Neural cell (in vitro differentiated cells): Measurements from ENCODE around the gene COL1A1. TPM values are rescaled to one million over a fixed set of nuclear protein-coding genes. Genes with fewer than 3 reads are reported as not detected.

ENCODE experiments used
- H2AFZ ChIP-seq: fragments of 200-600, 300-800 bp; sonication (generic), shearing (Covaris generic); 2 replicates; pipeline ENCODE4 v1.6.0; 2014; ENCODE audit warnings: low read depth, mild to moderate bottlenecking, antibody characterized with exemption, low read length, moderate library complexity
- H3F3A ChIP-seq: fragments of 200-600 bp; shearing (Covaris generic); 2 replicates; pipeline ENCODE4 v1.6.1; 2016; ENCODE audit warnings: mild to moderate bottlenecking, moderate library complexity, mixed read lengths, antibody characterized with exemption, low read length; ENCODE audit not compliant: insufficient read depth, poor library complexity, severe bottlenecking
- H3K27ac ChIP-seq: fragments of 200-600, 300-800 bp; sonication (generic), shearing (Covaris generic); 2 replicates; pipeline ENCODE4 v1.5.1; 2014; ENCODE audit warnings: mild to moderate bottlenecking, low read length, moderate library complexity
- H3K27me3 ChIP-seq: fragments of 300-800, 200-600 bp; sonication (generic), shearing (Covaris generic); 2 replicates; pipeline ENCODE4 v1.6.0; 2014; ENCODE audit warnings: mild to moderate bottlenecking, low read depth, low read length, moderate library complexity; ENCODE audit not compliant: insufficient read depth
- H3K36me3 ChIP-seq: fragments of 300-800, 200-600 bp; sonication (generic), shearing (Covaris generic); 2 replicates; pipeline ENCODE4 v1.5.1; 2014; ENCODE audit warnings: mild to moderate bottlenecking, antibody characterized with exemption, low read length, moderate library complexity; ENCODE audit not compliant: insufficient read depth
- H3K4me2 ChIP-seq: fragments of 300-800, 200-600 bp; sonication (generic), shearing (Covaris generic); 2 replicates; pipeline ENCODE4 v1.6.0; 2014; ENCODE audit warnings: mild to moderate bottlenecking, low read length
- H3K4me3 ChIP-seq: fragments of 300-800, 200-600 bp; sonication (generic), shearing (Covaris generic); 2 replicates; pipeline ENCODE4 v1.5.1; 2014; ENCODE audit warnings: mild to moderate bottlenecking, low read length, moderate library complexity
- H3K79me2 ChIP-seq: fragments of 200-600 bp; shearing (Covaris generic); replicated peaks from 2 replicates; pipeline ENCODE4 v1.6.0; 2014; ENCODE audit warnings: mild to moderate bottlenecking, low read length, moderate library complexity; ENCODE audit not compliant: insufficient read depth
- H3K9ac ChIP-seq: fragments of 300-800, 200-600 bp; sonication (generic), shearing (Covaris generic); 2 replicates; pipeline ENCODE4 v1.6.1; 2016; ENCODE audit warnings: mild to moderate bottlenecking, low read length, mixed read lengths
- H3K9me2 ChIP-seq: fragments of 200-600 bp; shearing (Covaris generic); 2 replicates; pipeline ENCODE4 v1.6.1; 2016; ENCODE audit warnings: mild to moderate bottlenecking, low read length, mixed read lengths; ENCODE audit not compliant: insufficient read depth
- H3K9me3 ChIP-seq: fragments of 200-600, 300-800 bp; sonication (generic), shearing (Covaris generic); 2 replicates; pipeline ENCODE4 v1.6.1; 2016; ENCODE audit warnings: mild to moderate bottlenecking, mixed run types, low read length, moderate library complexity, mixed read lengths
- H4K20me1 ChIP-seq: fragments of 200-600 bp; shearing (Covaris generic); 2 replicates; pipeline ENCODE4 v1.6.1; 2016; ENCODE audit warnings: mild to moderate bottlenecking, mixed run types; ENCODE audit not compliant: insufficient read depth
- CTCF ChIP-seq: fragments of 450-650 bp; IDR thresholded peaks from 2 replicates; pipeline ENCODE4 v1.5.1; 2014; ENCODE audit warnings: antibody characterized with exemption, mild to moderate bottlenecking, moderate library complexity; ENCODE audit not compliant: poor library complexity, severe bottlenecking
- EP300 ChIP-seq: fragments of 450-650 bp; conservative IDR thresholded peaks from 2 replicates; pipeline ENCODE4 v1.6.1; 2014; ENCODE audit warnings: antibody characterized with exemption, mild to moderate bottlenecking, moderate library complexity; ENCODE audit not compliant: poor library complexity, severe bottlenecking
- EZH2 ChIP-seq: fragments of 200-600, 300-800 bp; shearing (Covaris generic), sonication (generic); IDR thresholded peaks from 2 replicates; pipeline ENCODE4 v1.6.1; 2014; ENCODE audit warnings: antibody characterized with exemption, low read length, borderline replicate concordance, mild to moderate bottlenecking; ENCODE audit not compliant: insufficient read depth, poor library complexity, severe bottlenecking
- MXI1 ChIP-seq: fragments of 450-650 bp; conservative IDR thresholded peaks from 2 replicates; pipeline ENCODE4 v1.6.1; 2014; ENCODE audit warnings: antibody characterized with exemption, mild to moderate bottlenecking; ENCODE audit not compliant: poor library complexity, severe bottlenecking
- POLR2AphosphoS5 ChIP-seq: IDR thresholded peaks from 2 replicates; pipeline ENCODE4 v1.6.1; 2012
- RAD21 ChIP-seq: fragments of 450-650 bp; conservative IDR thresholded peaks from 2 replicates; pipeline ENCODE4 v1.6.1; 2014; ENCODE audit warnings: antibody characterized with exemption, mild to moderate bottlenecking, moderate library complexity
- REST ChIP-seq: IDR thresholded peaks from 2 replicates; pipeline ENCODE4 v1.6.1; 2012; ENCODE audit warnings: borderline replicate concordance
- SMC3 ChIP-seq: fragments of 450-650 bp; conservative IDR thresholded peaks from 2 replicates; pipeline ENCODE4 v1.6.1; 2014; ENCODE audit warnings: antibody characterized with exemption, mild to moderate bottlenecking, moderate library complexity; ENCODE audit not compliant: poor library complexity
- TAF1 ChIP-seq: IDR thresholded peaks from 2 replicates; pipeline ENCODE4 v1.6.1; 2012; ENCODE audit warnings: low read depth
- polyA plus RNA-seq: library from polyadenylated mRNA; depleted of rRNA; stranded (reverse); fragments of >200 nt; gene quantifications from 2 replicates; pipeline ENCODE4 v1.2.3, GENCODE V29; 2014

The COL1A1 gene
- polyA plus RNA-seq, 1 donor from 2014 or later, result 0.14 TPM

GRCh38 chr17:50146927-50147665 is 54.3 kb downstream of the COL1A1 start:
- Histone ChIP-seq H3F3A (no peaks in the 10 kb centered on the region), H3K4me2 (peak overlapping the region; percentile 90), H3K27ac (no peak overlapping the region), H3K36me3 (no peaks in the 10 kb centered on the region), H3K9ac (peak overlapping the region; percentile 94), H3K9me2 (no peaks in the 10 kb centered on the region), H3K4me3 (peak overlapping the region; percentile 91), H3K79me2 (peaks cover 43% of the 10 kb centered on the region), H3K27me3 (no peaks in the 10 kb centered on the region), H4K20me1 (peaks cover 40% of the 10 kb centered on the region), H3K9me3 (no peaks in the 10 kb centered on the region), H2AFZ (no peak overlapping the region)
- TF ChIP-seq EZH2 (no peak), TAF1 (no peak), POLR2AphosphoS5 (no peak), CTCF (no peak), RAD21 (no peak), MXI1 (no peak), REST (no peak), EP300 (no peak), SMC3 (no peak)

GRCh38 chr17:50146230-50146926 is 55.1 kb downstream of the COL1A1 start:
- Histone ChIP-seq H3K9me3 (no peaks in the 10 kb centered on the region), H3K9me2 (no peaks in the 10 kb centered on the region), H3K9ac (peak overlapping the region; percentile 20), H3K36me3 (no peaks in the 10 kb centered on the region), H3K27me3 (no peaks in the 10 kb centered on the region), H3K4me3 (peak overlapping the region; percentile 91), H3K4me2 (peak overlapping the region; percentile 90), H2AFZ (no peak overlapping the region), H3K27ac (no peak overlapping the region), H3F3A (no peaks in the 10 kb centered on the region), H3K79me2 (peaks cover 43% of the 10 kb centered on the region), H4K20me1 (peaks cover 40% of the 10 kb centered on the region)
- TF ChIP-seq MXI1 (no peak), CTCF (peak; percentile 38)
